ENCODE measurements around the gene POLK.

Gene POLK

GRCh38 chr5:75648712-75649111 is 137.0 kb downstream of the POLK start:
- no peak for DNase-seq (ENCODE audit: low read depth in 3 of 3)
